Activated T-helper 2 cell treated with anti-CD3 and anti-CD28 coated beads, Interferon-gamma antibody, Interleukin-2, Interleukin-4, amounts not matched to agents 10 μg/mL and 5 μg/mL and 100 μg/mL, durations not matched to agents 14 hours and 24 hours and 36 hours (primary cell): ENCODE results near the gene PLEKHA5. TPM values are rescaled to one million over a fixed set of nuclear protein-coding genes. Genes with fewer than 3 reads are reported as not detected.

Experiments
- DNase-seq: peaks from one replicate; pipeline ENCODE4 v3.0.0; 2021; ENCODE audit warnings: low spot score
- H3K27ac Mint-ChIP-seq: one replicate; pipeline ENCODE4 v1.8.0; 2021; ENCODE audit warnings: mixed read lengths
- H3K27me3 Mint-ChIP-seq: one replicate; pipeline ENCODE4 v1.8.0; 2021; ENCODE audit warnings: low read depth, mixed read lengths
- H3K36me3 Mint-ChIP-seq: one replicate; pipeline ENCODE4 v1.8.0; 2021; ENCODE audit warnings: low read depth, mixed read lengths
- H3K4me1 Mint-ChIP-seq: one replicate; pipeline ENCODE4 v1.8.0; 2021; ENCODE audit warnings: low read depth, mixed read lengths
- H3K4me3 Mint-ChIP-seq: one replicate; pipeline ENCODE4 v1.8.0; 2021; ENCODE audit warnings: low read depth, mild to moderate bottlenecking, moderate library complexity, mixed read lengths
- H3K9me3 Mint-ChIP-seq: one replicate; pipeline ENCODE4 v1.8.0; 2021; ENCODE audit warnings: mixed read lengths
- intact Hi-C: fragments of 100-400 bp; cut with micrococcal nuclease; formaldehyde crosslinking; loops from one replicate; pipeline ENCODE4 v1.15.1; 2023
- total RNA-seq: library from RNA; stranded (reverse); gene quantifications from 2 replicates; pipeline ENCODE4 v1.2.3, GENCODE V29; 2022

Gene PLEKHA5
- total RNA-seq, 1 donor from 2014 or later = 3.2 TPM

DNA sequence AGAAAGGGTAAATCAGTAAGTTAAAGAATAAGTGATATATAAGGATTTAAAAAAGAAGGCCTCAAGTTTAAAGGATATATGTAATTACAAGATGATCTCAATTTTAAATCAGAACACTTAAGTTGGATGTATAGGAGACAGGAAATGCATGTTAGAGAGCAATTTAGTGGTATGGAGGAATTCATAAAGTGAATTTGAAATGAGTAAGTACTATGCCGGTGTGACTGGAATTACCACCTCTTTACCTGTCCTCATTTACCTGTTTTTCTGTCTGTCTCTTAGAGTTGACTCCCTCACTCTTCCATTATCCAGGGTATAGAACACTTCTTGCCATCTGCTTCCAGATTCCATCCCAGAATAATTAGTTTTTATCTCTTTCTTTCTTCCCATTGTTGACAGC lies 73.5 kb downstream of the PLEKHA5 start:
- H3K4me3 Mint-ChIP-seq = no peak overlapping the region
- H3K36me3 Mint-ChIP-seq = no peaks in the 10 kb centered on the region
- no peak for DNase-seq
- H3K4me1 Mint-ChIP-seq = no peaks in the 10 kb centered on the region
- no peaks in the 10 kb centered on the region for H3K27me3 Mint-ChIP-seq
- intact Hi-C loops = no loop called here
- no peaks in the 10 kb centered on the region for H3K9me3 Mint-ChIP-seq
- no peak overlapping the region for H3K27ac Mint-ChIP-seq

DNA sequence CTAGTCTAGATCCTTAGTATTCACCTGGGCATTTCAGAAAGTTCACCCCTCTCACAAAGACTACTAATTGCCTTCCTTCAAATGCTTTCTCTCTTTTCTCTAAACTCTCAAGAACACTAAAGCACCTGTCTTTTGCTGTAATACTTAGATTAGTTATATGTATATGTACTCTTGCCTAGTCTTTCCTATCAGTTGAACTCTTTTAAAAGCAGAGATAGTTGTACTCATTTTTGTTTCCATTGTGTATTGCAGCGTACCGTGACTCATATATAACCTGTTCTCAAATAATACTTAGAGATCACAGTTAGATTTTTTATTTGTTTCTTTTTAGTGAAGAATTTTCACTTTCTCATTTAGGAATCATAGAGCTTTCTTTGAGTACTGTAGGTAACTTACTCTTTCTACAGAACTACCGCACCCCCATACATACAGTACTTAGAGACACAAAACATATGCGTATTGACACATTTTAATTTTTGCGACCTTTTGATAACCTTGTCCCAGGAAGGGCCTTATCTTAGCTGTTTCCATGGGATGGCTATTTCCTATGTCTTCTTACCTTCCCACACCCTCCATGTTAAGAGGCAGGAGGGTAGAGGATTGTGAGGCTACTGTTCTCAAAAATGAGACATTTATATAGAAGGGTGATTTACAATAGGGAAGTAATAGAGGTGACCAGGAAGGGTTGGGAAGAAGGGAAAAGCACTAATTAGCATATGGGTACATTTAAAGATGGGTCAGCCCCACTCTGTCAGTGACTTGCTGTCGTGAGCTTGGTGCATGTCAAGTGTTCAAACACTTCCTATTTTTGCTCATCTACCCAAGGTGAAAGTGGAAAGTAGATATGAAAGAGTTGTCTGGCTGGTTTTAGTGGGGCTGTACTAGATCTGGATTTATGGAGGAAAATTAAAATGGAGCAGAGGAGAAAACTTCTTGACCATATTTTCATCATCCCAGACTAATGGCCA lies 74.3 kb downstream of the PLEKHA5 start:
- intact Hi-C loops = no loop called here
- H3K4me1 Mint-ChIP-seq = no peaks in the 10 kb centered on the region
- no peak for DNase-seq
- no peak overlapping the region for H3K4me3 Mint-ChIP-seq
- no peak overlapping the region for H3K27ac Mint-ChIP-seq
- H3K27me3 Mint-ChIP-seq = no peaks in the 10 kb centered on the region
- H3K36me3 Mint-ChIP-seq = no peaks in the 10 kb centered on the region
- no peaks in the 10 kb centered on the region for H3K9me3 Mint-ChIP-seq

DNA sequence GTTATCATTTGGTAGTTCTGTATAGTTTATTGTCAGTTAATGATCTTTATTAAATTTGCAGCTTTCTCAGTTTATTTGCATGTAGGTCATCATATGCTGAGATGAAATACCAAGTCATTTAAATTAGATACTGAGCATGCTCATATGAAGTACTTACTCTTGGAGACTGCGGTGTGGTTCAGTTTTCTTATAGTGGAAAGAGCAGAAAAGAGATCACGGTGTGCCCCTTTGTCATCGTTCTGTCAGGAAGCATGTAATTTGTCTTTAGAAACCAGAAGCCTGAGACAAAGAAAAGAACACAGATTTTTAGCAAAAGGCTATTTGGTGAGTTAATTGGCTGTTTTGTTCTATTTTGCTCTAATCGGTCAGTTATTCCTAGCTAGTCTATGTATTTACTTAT lies 75.6 kb downstream of the PLEKHA5 start:
- Mint-ChIP-seq H3K9me3 (no peaks in the 10 kb centered on the region), H3K27ac (no peak overlapping the region), H3K4me3 (no peak overlapping the region), H3K4me1 (no peaks in the 10 kb centered on the region), H3K27me3 (no peaks in the 10 kb centered on the region), H3K36me3 (no peaks in the 10 kb centered on the region)
- intact Hi-C loops = no loop called here
- no peak for DNase-seq

GRCh38 chr12:19206493-19207077 lies 77.1 kb downstream of the PLEKHA5 start:
- H3K4me3 Mint-ChIP-seq = no peak overlapping the region
- no peak overlapping the region for H3K27ac Mint-ChIP-seq
- no peaks in the 10 kb centered on the region for H3K4me1 Mint-ChIP-seq
- DNase-seq = no peak
- H3K9me3 Mint-ChIP-seq = no peaks in the 10 kb centered on the region
- intact Hi-C loops = no loop called here
- H3K27me3 Mint-ChIP-seq = no peaks in the 10 kb centered on the region
- H3K36me3 Mint-ChIP-seq = no peaks in the 10 kb centered on the region

GRCh38 chr12:19208456-19208855 lies 78.9 kb downstream of the PLEKHA5 start:
- H3K36me3 Mint-ChIP-seq = no peaks in the 10 kb centered on the region
- H3K4me1 Mint-ChIP-seq = no peaks in the 10 kb centered on the region
- no peaks in the 10 kb centered on the region for H3K9me3 Mint-ChIP-seq
- no peak overlapping the region for H3K27ac Mint-ChIP-seq
- H3K27me3 Mint-ChIP-seq = no peaks in the 10 kb centered on the region
- DNase-seq = no peak
- H3K4me3 Mint-ChIP-seq = no peak overlapping the region
- intact Hi-C loops = no loop called here

DNA sequence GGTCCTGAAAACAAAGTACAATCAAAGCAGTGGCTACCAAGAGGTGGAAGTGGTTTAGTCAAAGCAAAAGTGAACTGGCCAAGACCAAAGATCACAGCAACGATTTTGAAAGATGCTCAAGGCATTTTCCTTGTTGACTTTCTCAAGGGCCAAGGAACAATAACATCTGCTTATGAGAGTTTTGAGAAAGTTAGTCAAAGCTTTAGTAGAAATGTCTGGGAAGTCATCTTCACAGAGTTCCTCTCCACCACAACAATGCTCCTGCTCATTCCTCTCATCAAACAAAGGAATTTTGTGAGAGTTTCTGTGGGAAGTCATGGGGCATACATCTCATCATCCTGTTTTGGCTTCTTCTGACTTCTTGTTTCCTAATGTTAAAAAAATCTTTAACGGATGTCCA lies 80.1 kb downstream of the PLEKHA5 start:
- DNase-seq = no peak
- Mint-ChIP-seq H3K4me1 (no peaks in the 10 kb centered on the region), H3K27me3 (no peaks in the 10 kb centered on the region), H3K9me3 (no peaks in the 10 kb centered on the region), H3K36me3 (no peaks in the 10 kb centered on the region), H3K27ac (no peak overlapping the region), H3K4me3 (no peak overlapping the region)
- intact Hi-C loops = no loop called here

- H3K4me3 Mint-ChIP-seq = no peak overlapping the region
- no peaks in the 10 kb centered on the region for H3K4me1 Mint-ChIP-seq
- H3K36me3 Mint-ChIP-seq = no peaks in the 10 kb centered on the region
- H3K27ac Mint-ChIP-seq = no peak overlapping the region
- no peak for DNase-seq
- no peaks in the 10 kb centered on the region for H3K9me3 Mint-ChIP-seq
- intact Hi-C loops = no loop called here
- H3K27me3 Mint-ChIP-seq = no peaks in the 10 kb centered on the region
Measured at GRCh38 chr12:19211802-19212201, 82.3 kb downstream of the PLEKHA5 start.

- no peaks in the 10 kb centered on the region for H3K9me3 Mint-ChIP-seq
- H3K27ac Mint-ChIP-seq = no peak overlapping the region
- intact Hi-C loops = no loop called here
- no peak for DNase-seq
- H3K4me1 Mint-ChIP-seq = no peaks in the 10 kb centered on the region
- no peaks in the 10 kb centered on the region for H3K36me3 Mint-ChIP-seq
- H3K4me3 Mint-ChIP-seq = no peak overlapping the region
- H3K27me3 Mint-ChIP-seq = no peaks in the 10 kb centered on the region
Measured at GRCh38 chr12:19212245-19212644, 82.7 kb downstream of the PLEKHA5 start.

- Mint-ChIP-seq H3K4me1 (no peaks in the 10 kb centered on the region), H3K27me3 (no peaks in the 10 kb centered on the region), H3K27ac (no peak overlapping the region), H3K4me3 (no peak overlapping the region), H3K36me3 (no peaks in the 10 kb centered on the region), H3K9me3 (no peaks in the 10 kb centered on the region)
- intact Hi-C loops = no loop called here
- no peak for DNase-seq
Measured at GRCh38 chr12:19214020-19214419, 84.5 kb downstream of the PLEKHA5 start.

GRCh38 chr12:19215115-19215514 lies 85.6 kb downstream of the PLEKHA5 start:
- intact Hi-C loops = no loop called here
- no peak for DNase-seq

DNA sequence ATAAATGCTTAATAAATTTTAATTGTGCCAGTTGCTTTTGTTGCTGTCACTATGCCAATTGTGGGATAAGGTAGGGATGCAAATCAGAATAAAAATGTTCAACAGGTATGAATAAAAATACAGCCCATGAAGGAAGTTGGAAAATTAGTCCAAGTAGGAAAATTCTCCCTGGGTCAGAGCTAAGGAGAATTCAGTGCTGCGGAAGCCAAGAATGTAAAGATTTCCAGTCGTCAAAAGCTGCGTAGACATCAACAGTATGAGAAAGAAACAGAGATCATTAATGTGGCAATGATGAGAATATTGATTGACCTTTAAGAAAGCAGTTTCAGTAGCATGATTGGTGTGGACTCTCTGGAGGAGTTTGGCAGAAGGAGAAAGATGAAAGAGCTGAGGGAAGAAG lies 87.9 kb downstream of the PLEKHA5 start:
- Mint-ChIP-seq H3K27ac (no peak overlapping the region), H3K4me3 (no peak overlapping the region), H3K9me3 (no peaks in the 10 kb centered on the region), H3K4me1 (peaks cover 1% of the 10 kb centered on the region), H3K36me3 (no peaks in the 10 kb centered on the region), H3K27me3 (no peaks in the 10 kb centered on the region)
- no peak for DNase-seq
- intact Hi-C loops = no loop called here

More at GRCh38 chr12:19215115-19215514, 85.6 kb downstream of the PLEKHA5 start:
- Mint-ChIP-seq H3K9me3 (no peaks in the 10 kb centered on the region), H3K27me3 (no peaks in the 10 kb centered on the region), H3K4me3 (no peak overlapping the region), H3K27ac (no peak overlapping the region), H3K36me3 (no peaks in the 10 kb centered on the region), H3K4me1 (peaks cover under 1% of the 10 kb centered on the region)

DNA sequence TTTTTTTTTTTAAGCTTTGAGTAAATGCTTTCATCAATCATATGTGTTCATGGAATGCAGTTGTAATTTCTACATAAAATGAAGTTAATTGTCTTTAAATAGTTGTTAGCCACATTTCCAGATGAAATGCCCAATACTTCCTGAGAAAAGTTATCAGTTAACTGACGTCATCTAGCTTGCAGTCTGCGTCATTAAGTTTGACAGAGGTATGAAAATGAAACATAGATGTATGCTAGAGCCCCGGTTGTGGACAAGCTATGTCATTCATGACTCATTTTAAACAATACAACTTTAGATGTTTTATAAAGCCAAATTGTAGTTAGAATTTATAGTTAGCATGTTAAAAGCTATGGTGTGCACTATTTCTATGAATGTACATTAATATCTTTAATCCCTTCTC lies 90.7 kb downstream of the PLEKHA5 start:
- Mint-ChIP-seq H3K9me3 (no peaks in the 10 kb centered on the region), H3K27me3 (no peaks in the 10 kb centered on the region), H3K4me1 (peaks cover 1% of the 10 kb centered on the region), H3K36me3 (no peaks in the 10 kb centered on the region), H3K27ac (no peak overlapping the region), H3K4me3 (no peak overlapping the region)
- DNase-seq = no peak
- intact Hi-C loops = no loop called here

GRCh38 chr12:19220852-19221466 lies 91.4 kb downstream of the PLEKHA5 start:
- Mint-ChIP-seq H3K9me3 (no peaks in the 10 kb centered on the region), H3K27ac (no peak overlapping the region), H3K36me3 (no peaks in the 10 kb centered on the region), H3K4me1 (peaks cover 1% of the 10 kb centered on the region), H3K27me3 (peaks cover under 1% of the 10 kb centered on the region), H3K4me3 (no peak overlapping the region)
- intact Hi-C loops = no loop called here
- DNase-seq = no peak
